NCI-H2196 treated with DMSO at 0.1 percent for 48 hours (cell line): ENCODE measurements around the gene SNAI3.

Source experiments
- DNase-seq: peaks from one replicate; lab custom pipeline; 2025; ENCODE audit not compliant: unreplicated experiment; lab: John Stamatoyannopoulos, UW

The SNAI3 gene

DNA sequence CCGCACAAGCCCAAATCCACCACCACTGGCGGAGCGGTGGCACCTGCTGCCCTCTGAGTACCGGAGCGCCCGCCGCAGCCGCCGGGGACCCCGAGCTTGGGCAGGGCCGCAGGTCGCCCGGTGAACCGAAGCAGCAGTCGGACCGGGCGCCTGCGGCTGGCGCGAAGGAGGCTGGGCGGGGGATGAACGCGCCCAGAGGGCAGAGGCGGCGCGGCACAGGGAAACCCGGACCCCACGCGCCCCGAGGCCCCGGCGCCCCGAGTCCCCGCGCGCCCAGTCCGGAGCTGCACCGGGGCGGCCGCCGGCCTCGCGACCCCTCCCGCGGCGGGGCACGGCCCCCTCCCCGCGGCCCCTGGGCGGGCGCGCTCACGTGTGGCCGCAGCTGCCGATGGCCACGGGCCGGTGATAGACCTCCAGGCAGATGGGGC is 19.5 kb upstream of the SNAI3 start:
- no peak for DNase-seq

- DNase-seq, result no peak
Observed at GRCh38 chr16:88705076-88705684, 18.9 kb upstream of the SNAI3 start.

GRCh38 chr16:88703486-88704309 is 17.4 kb upstream of the SNAI3 start:
- DNase-seq, result no peak

DNA sequence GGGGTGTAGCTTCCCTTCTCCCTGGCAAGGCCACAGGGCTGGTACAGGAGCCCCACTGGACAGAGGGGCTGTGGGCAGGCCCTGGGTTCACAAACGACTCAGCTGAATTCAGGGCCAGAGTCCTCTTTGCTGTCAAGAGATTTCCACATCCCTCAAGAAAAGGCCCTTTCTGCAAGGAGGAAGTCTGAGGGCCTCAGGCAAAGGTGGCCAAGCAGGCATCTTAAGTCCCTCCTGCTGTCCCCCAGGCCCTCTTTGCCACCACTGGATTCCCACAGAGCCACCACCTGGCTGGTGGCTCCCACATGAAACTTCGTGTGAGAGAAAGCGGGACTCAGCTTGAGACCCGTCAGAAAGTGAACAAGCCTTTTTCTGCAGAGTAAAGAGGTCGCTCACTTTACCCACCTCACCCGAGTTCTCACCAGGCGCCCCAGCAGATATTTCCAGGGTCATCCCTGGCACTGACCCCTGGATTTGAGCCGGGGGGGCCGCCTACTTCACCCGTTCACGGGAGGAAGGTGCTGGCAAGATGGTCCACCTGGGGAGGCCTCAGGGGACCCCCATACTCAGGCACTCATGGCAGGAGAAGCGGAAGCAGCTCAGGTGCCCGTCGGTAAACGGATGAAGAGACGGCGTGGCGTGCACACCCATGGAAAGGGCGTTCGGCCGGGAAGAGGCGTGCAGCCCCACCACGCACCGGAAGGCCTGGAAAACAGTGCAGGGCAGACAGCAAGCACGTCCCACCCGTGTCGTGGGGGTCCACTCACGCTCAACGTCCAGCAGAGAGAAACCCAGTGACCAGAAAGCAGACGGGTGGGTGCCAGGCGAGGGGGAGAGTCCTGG is 16.3 kb upstream of the SNAI3 start:
- no peak for DNase-seq

DNA sequence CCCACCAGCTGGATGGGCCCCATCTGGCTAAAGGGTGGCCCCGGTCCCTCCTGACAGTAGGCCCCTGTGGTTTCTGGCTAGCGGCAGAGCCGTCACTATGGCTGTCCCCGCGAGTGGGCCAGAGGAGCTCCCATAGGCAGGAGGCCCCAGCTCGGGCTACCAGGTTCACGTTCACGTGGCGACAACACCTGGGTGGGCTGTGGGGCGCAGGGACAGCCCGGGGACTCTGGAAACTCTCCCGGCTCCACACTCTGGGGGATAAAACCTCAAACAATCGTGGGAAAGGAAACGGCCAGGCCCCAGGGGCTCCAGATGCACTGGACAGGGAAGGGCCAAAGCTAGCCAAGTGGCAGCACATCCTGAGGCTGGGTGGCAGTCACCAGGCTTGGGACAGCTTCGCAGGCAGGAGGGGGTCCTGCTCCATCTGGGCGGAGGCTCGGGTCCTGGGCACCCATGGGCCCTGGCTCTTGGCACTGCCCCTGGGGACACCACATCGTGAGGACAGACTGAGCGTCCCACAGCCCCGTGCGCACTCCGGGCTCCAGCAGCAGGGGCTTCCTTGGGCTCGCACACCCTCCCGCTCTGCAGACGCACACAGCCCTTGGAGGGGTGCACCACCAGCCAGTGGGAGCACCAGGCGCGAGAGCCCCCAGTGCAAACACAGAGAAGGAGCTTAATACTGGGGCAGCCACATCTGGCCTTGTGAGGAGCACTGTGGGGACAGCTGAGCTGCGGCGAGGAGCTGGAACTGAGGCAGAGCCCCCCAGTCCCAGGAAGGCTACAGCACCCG is 15.5 kb upstream of the SNAI3 start:
- no peak for DNase-seq

- DNase-seq, result no peak
Observed at GRCh38 chr16:88700636-88701482, 14.6 kb upstream of the SNAI3 start.

- DNase-seq, result no peak
Observed at GRCh38 chr16:88700322-88700635, 14.0 kb upstream of the SNAI3 start.

DNA sequence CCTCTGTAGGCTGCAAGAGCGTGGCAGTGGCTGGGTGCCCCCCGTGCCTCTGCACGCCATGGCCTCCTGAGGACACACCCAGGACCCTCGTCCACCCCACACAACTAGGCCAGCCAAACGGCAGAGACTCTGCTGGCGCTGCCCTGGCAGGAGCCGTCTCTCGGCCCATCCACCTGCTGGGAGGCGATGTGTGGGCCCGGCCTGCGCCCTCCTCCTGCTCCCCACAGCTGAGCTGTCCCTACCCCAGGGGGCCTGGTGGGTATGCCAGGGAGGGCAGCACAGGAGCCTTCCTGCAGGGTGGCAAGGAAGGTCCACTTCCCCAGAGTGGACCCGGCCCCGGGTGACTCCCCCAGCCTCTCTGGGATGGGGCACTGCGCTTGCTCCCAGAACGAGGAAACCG is 12.9 kb upstream of the SNAI3 start:
- no peak for DNase-seq

DNA sequence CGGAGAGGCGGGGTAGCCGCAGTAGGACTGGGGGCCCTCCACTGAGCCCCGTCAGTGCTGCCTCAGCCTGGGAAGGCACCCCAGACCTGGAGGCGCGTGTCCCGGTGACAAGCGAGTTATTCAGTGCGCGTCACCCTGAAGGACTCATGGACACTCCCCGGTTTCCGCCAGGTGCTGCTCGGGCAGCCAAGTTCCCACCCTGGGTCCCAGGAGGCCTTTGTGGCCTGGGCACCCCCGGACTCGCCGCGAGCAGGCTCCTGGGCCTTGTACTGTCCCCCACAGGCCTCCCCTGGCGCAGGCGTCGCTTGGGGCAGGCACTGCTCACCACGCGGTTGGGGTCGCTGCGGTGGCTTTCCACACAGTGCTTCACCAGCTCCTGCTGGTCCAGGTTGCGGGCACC is 12.3 kb upstream of the SNAI3 start:
- no peak for DNase-seq

DNA sequence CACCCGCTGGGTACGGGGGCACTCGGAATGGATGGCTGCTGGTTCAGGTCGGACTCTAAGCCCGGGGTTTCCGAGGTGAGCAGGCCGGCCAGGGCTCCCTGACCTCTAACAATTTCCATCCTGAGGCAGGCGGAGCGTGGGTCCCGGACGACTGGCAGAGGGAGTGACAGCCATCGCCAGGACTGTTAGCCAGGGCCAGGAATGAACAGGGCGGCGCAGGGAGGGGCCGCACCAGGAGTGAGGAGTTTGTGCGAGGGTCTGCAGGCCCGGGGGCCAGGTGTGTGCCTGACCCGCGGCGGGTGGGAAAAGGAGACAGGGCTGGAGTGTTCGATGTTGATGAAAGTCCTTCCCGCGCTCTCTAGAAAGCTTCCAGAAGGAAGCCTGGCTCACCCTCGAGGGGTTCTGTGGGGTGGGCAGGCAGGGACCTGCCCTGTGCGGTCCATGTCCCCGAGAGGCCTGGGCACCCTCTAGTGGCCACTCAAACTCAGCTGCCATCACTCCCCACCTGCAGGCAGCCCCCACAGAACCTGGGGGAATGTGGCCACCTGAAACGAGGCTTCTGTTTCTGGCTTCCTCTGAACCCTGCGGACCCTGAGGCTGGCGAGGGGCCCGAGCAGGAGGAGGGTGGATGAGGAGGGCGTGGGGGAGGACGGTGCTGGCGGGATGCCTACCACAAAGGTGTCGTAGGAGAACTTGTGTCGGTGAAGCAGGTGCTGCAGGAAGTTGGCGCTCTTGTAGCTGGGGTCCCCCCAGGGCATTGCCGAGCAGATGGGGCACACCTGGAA is 11.7 kb upstream of the SNAI3 start:
- DNase-seq, result no peak

DNA sequence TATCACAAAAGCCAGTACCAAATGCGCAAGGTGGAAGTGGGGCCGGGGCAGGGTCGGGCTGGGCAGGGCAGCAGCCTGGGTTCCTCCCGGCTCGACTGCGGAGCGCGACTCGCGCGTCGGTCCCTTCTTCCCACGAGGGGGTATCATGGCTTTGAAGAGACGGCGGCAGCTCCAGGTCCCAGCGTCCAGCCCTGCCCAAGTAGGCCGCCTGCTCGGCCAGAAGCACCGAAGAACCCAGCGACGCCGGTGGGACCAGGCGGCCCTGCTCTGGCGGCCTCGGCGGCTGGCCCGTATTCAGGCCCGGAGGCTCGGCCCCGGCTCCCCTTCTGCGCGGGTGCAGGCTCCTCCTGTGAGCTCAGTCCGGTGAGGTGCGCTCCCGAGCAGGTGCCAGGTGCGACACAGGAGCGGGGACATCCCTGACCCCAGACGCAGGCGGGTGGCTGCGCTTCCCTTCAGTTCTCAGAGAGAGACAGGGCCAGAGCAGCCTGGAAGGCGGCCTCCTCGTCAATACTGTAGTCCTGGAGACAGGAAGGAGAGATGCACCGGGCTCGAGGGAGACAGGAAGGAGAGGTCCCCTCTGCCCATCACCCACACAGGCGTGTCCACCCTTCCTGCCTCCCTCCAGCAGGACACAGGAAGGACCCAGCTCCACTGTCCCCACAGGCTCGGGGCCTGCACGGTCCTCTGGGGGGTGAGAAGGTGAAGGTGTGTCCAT is 11.0 kb upstream of the SNAI3 start:
- no peak for DNase-seq

DNA sequence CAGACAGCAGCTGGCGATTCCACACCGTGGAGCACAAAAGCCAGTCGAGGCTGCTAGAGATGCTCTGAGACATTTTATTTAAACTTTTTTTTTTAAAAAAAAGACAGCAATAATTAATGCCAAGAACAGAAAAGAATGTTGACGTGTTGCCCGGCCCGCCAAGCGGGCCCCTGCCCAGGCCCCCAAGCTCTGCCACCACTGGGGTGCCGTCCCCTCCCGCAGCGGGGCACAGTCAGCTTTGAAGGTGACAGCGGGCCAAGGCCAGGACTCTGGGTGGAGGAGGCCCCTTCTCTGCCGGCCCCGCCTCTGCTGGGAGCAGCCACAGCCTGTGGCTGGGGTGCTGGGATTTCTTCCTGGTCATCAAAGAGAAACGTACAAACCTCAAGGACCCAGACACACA is 10.1 kb upstream of the SNAI3 start:
- DNase-seq, result no peak

DNA sequence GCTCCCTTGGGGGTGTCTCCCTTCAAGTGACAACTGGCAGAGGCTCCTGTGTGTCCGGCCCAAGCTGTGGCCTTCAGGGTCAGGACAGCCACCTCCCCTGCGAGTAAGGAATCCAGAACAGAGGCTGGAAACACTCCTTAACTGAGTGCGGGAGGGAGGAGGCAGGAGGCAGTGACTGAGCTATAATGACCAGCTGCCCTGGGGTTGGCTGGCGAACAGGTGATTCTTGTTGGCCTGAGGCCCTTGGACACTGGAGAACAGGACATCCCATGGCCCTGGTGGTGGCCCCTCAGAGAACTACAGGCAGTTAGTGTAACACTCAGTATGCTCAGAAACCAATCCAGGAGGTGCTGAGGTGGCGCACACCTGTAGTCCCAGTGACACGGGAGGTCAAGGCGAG is 9.4 kb upstream of the SNAI3 start:
- no peak for DNase-seq

DNA sequence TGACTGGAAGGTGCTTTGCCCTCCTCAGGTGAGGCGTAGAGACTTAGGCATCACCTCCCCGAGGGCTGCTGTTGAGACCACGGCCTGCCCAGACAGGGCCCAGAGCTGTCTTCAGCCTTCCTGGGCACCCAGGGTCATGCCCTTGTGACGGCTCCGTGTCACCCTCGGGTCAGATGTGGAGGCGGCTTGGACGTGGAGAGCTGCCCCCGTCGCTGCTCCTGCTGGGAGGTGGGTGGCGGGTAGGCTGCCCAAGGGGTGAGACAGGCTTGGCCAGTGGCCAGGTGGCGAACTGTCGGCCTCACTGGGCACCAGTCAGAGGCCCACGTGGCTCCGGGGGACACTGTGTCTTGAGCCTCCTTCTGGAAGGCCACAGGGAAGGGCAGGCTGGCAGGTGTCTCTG is 8.9 kb upstream of the SNAI3 start:
- DNase-seq, result no peak

DNA sequence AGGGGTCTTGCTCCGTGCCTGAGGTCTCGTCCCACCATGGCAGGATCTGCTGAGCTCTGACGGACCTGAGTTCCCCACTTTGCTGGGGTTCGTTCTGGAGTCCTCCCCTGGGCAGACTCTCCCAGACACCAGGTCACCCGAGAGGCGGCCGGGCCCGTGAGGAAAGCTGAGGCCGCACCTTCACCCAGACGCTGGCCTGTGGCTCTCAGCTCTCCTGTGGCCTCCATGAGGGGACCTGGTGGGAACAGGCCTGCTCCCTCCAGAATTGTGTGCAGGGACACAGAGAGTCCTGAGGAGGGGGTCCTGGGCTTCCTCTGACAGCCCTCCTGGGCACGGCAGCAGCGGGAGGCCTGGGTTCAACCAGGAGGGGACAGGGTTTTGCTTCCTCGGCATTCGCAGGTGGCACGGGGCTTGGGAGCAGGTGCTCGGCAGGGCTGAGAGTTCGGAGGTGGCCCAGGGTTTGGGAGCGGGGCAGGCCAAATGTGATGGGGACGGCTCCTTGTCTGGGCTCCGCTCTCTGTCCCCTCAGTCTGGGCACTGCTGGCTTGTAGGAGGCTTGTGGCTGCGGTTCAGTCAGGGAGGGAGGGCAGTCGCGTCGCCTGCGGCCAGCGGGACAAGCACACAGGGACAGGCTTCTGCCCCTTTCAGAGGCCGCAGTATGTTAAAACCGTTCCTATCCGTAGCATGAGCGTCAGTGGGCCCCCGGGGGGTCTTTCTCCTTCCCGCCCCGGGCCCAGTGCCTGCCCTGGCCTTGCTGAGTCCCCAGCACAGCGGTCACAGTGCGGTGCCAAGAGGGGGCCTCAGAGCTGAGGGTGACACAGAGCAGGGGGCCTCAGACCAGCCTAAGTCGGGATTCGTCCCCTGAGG is 8.1 kb upstream of the SNAI3 start:
- no peak for DNase-seq

GRCh38 chr16:88693420-88694177 is 7.3 kb upstream of the SNAI3 start:
- no peak for DNase-seq

DNA sequence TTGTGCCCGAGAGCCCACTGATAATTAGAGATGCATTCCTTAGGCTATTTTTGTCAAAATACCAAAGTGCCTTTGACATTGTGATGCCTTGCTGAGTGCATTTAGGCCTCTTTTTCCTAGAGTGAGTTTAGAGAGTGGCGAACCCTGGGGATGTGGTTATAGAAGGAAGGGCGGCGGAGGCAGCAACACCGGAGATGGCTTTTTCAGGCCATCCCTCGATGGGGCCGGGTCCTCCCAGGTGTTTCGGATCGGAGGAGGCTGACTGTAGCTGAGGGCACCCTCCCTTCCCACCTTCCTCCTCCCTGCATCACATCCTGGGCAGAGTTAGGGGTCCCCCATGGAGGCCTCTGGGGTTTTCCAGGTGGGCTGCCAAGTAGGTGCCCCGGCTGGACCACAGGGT is 6.6 kb upstream of the SNAI3 start:
- no peak for DNase-seq
